H54 (cell line): ENCODE measurements around the gene MYO15B.

ENCODE experiments used
- DNase-seq: peaks from one replicate; pipeline ENCODE4 v3.0.0; 2011; ENCODE audit warnings: low spot score, mixed read lengths; ENCODE audit not compliant: insufficient read length
- FAIRE-seq: peaks from 3 replicates; lab custom pipeline; 2011; peaks lifted over from hg19 to GRCh38; lab: Jason Lieb, UNC
- POLR2A ChIP-seq: IDR thresholded peaks from 2 replicates; pipeline ENCODE4 v1.6.1; 2011; ENCODE audit warnings: low read depth, mild to moderate bottlenecking, low read length

The MYO15B gene

DNA sequence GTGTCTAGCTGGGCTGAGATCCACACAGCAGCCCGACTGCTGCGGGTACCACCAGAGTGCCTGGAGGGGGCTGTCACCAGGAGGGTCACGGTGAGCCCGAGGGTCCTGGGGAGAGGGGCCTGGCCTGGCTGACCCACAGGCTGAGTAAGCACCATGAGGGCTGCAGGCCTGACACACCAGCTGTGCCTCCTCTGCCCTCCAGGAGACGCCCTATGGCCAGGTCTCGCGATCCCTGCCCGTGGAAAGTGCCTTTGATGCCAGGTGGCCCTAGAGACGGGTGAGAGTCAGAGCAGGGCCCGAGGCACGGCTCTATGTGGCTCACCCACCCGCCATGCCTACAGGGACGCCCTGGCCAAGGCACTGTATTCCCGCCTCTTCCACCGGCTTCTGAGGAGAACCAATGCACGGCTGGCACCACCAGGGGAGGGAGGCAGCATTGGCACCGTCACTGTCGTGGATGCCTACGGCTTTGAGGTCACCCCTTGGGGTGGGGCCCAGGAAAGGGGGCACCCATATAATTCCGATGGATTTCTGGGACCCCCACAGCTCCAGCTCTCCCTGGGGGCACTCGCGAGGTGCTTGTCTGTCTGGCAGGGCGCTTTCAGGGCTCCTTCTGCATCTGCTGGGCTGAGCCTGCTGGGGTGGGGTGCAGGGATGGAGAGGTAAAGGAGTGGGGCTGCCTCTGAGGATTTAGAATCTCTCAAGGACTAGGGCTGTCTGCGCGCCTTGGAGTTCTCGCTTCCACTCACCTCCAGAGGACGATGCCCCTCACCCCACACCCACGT is 7.1 kb downstream of the MYO15B start:
- no peak for DNase-seq
- FAIRE-seq: no peak
- TF ChIP-seq POLR2A: no peak

- DNase-seq (no peak), FAIRE-seq (no peak)
- no peak for TF ChIP-seq POLR2A
Observed at GRCh38 chr17:75595284-75595919, 7.8 kb downstream of the MYO15B start.

DNA sequence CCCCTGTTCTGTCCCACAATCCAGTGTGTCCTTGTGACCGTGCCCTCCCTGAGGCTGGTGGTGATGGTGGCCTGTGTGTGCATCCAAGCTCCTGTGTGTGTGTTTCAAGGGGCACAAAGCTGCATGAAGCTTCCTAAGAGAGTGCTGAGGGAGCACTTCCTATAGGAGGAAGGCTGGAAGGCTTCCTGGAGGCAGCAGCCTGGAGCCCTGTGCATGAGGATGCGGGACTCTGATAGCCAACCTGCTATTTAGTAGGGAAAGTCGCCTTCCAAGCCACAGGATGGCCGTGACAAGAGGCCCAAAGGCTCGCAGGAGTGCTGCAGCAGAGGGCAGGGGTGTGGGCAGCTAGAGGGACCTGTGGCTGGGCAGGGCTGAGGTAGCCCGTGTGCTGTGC is 8.3 kb downstream of the MYO15B start:
- DNase-seq (no peak), FAIRE-seq (no peak)
- 0 out of 2 replicates have a peak, but pooled peaks have one; percentile 15 for TF ChIP-seq POLR2A

DNA sequence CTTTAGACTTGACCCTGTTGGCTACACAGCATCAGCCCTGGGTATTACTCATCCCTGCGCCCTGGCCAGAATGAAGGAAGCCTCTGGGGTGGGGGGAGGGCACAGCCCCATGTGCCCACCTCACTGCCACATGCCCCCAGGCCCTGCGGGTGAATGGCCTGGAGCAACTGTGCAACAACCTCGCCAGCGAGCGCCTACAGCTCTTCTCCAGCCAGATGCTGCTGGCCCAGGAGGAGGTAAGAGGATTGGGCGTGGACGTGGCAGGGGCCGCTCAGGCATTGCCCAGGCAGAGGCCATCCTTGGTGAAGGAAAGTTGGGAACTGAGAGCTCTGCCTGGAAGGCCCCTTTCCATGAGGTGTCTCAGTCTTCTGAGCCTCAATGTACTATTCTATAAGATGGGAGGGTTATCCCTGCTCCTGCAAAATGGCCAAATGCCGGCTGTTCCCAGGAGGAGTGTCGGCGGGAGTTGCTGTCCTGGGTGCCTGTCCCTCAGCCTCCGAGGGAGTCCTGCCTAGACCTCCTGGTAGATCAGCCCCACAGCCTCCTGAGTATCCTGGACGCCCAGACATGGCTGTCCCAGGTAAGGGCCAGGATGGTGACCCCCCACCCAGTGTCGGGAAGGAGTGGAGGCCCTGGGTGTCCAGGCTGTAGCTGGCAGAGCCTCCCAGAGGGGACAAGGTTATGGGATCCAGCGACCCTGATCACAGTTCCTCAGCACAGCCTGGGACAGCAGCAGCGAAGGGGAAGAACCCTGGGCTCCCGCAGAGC is 8.9 kb downstream of the MYO15B start:
- DNase-seq: no peak
- FAIRE-seq: no peak
- TF ChIP-seq POLR2A: no peak

GRCh38 chr17:75601057-75601987 is 13.7 kb downstream of the MYO15B start:
- DNase-seq (peak; percentile 88), FAIRE-seq (no peak)
- no peak for TF ChIP-seq POLR2A

DNA sequence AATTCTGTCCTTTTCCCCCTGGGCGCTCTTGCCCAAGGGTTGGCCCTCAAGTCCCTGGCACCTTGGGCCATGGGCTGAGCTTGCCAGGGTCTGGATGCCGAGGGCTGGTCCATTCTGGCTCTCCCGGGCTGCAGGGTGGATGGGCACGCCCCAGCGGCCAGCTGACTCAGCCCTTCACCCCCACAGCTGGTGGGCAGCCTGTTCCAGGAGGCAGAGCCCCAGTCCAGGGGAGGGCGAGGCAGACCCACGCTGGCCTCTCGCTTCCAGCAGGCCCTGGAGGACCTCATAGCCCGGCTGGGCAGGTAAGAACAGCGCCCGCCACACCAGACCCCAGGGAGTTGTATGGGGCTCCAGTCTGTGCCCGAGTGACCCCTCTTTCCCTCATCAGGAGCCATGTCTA is 15.0 kb downstream of the MYO15B start:
- DNase-seq (no peak), FAIRE-seq (no peak)
- TF ChIP-seq POLR2A: no peak

DNA sequence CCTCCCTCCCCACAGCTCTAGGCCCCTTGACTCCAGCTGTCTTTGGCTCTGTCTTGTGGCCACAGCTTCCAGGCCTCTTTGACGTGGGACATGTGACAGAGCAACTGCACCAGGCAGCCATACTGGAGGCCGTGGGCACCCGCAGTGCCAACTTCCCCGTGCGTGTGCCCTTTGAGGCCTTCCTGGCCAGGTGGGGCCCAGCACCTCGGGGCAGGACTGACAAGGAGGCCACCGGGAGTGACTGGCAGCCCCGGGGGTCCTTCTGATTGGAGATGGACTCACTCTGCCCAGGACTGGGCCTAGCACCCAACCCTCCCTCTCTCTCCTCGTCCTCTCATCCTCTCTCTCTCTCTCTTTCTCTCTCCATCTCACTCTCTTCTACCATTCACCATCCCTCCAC is 15.5 kb downstream of the MYO15B start:
- TF ChIP-seq POLR2A: no peak
- FAIRE-seq (no peak), DNase-seq (no peak)

DNA sequence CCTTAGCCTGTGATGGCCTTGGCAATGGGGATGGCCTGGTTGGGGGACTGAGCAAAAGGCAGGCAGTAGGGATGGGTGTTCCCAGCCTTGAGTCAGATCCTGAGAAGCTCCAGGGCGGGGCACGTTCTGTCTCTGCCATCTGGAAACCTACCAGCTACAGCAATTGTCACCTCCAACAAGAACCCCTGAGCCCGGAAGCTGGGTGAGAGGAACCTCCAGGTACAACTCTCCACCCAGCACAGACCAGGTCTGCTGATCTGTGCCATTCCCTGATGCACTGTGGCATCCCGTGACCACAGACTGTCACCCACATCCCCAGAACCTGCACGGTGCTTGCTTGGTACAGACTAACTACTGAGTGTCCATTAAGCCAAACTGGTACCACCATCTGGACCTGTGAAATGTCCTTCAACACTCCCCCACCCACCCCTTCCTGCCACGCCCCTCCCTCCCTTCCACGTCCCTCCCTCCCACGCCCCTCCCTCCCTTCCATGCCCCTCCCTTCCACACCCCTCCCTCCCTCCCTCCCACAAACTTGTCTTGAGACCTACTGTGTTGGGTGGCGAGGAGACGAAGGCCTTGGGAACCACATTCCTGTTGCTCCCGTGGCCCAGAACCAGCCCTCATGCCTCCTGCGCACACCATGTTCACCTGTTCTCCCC is 16.6 kb downstream of the MYO15B start:
- no peak for TF ChIP-seq POLR2A
- FAIRE-seq (no peak), DNase-seq (no peak)

DNA sequence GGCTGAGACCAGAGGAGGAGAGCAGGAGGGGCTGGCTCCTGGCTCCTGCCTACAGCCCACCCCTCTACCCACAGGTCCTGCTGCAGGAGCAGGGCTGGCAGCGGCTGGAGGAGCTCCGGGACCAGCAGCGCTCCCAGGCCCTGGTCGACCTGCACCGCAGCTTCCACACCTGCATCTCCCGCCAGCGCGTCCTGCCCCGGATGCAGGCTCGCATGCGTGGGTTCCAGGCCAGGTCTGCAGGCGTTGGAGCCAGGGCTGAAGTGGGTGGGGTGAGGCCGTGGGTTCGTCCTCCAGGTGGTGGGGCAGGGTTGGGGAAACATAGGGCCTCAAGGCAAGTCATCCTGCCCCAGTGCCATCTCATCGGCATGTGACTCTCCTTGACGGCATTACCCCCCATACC is 18.2 kb downstream of the MYO15B start:
- DNase-seq (no peak), FAIRE-seq (no peak)
- TF ChIP-seq POLR2A: no peak

DNA sequence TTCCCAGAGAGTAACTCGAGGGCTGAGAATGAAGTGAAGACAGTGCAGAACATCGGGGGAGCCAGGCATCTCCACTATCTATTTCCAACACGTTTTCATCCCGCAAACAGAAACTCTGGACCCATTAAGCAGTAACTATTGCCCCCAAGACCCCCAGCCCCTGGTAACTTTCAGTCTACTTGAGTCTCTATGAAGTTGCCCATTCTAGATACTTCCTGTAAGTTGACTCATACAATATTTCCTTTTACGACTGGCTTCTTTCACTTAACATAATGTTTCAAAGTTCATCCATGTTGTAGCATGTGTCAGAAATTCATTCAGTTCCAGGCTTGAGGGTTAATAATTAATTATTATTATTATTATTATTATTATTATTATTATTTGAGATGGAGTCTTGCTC is 19.5 kb downstream of the MYO15B start:
- DNase-seq (no peak), FAIRE-seq (no peak)
- no peak for TF ChIP-seq POLR2A

GRCh38 chr17:75610103-75610984 is 22.7 kb downstream of the MYO15B start:
- TF ChIP-seq POLR2A: no peak
- DNase-seq (peak; percentile 96), FAIRE-seq (peak; percentile 91)

DNA sequence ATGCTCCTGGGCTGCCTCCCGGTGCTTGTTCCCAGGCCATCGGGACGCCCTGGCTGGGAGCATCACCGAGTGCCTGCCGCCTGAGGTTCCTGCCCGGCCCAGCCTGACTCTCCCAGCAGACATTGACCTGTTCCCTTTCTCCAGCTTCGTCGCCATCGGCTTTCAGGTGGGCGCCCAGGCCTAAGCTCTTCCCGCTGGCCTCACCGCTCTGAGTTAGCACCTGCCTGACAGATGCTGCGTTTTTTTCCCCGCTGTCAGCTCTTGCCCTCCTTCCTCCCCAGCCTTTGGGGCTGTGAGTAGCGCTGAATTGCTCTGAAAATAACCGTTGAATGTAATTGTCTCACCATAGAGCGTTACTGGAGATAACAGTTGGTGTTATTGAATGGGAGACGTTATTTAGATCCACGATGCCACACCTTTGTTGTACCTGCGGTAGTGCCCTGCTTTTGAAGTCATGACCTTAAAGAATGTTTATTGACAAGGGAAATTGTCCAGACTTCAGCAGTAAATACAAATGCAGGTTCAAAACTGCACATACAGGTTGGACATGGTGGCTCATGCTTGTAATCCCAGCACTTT is 24.3 kb downstream of the MYO15B start:
- FAIRE-seq (no peak), DNase-seq (no peak)
- TF ChIP-seq POLR2A: no peak
